GM18907 (cell line): ENCODE data around the gene PARG.
"Not testable (repeated sequence)": the region's sequence is repeated elsewhere in the genome, so short reads cannot be mapped to it uniquely, and the experiment has no call there.

ENCODE experiments used
- ATAC-seq: cut with Tn5 transposase; IDR thresholded peaks from one replicate; pipeline ENCODE4 v1.9.1; 2021; ENCODE audit warnings: mild to moderate bottlenecking, moderate library complexity; ENCODE audit not compliant: unreplicated experiment

Gene PARG

DNA sequence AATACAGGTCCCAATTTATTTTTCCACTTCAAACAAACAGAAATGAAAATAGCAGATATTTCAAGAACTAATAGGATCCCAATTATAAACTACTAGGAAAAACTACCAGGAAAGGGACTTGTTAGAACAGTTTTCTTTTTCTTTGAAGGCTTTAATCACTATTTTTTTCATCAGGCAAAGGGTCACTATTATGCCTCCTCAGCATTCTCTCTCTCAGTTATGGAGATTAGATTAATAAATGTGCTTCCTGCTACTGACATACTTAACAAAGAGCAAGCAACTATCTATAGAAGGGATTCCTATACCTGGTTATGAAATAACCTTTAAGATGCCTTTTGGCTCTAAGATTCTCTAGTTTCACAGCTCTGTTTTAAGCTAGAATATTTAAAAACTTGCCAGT, 108.7 kb downstream of the PARG start:
- no peak for ATAC-seq

DNA sequence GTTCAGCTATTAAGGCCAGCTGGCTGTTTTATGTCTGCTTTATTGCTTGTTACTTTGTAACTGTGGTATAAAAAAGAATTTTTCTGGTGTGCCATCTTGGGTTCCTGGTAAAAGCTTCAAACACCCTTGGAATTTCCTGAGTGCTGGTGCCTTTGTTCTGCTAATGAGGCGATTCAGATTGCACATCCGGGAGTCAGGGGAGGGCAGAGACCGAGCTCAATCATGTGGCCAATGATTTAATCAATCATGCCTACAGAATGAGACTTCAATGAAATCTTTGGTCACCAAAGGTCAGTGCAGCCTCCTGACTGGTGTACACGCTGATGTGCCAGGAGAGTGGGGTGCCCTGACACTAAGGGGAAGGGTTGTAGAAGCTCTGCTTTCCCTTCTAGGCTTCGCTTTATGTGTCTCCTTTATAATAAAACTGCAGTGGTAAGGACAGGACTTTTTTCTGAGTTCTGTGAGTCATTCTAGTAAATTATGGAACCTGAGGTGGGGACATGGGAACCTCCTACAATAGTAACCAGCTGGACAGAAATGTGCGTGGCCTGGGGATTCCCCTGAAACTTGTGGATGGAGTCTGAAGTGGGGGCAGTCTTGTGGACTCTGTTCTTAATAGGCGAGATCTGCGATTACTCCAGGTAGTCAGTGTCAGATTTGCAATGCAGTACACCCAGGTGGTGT, 110.3 kb downstream of the PARG start:
- ATAC-seq = no peak

DNA sequence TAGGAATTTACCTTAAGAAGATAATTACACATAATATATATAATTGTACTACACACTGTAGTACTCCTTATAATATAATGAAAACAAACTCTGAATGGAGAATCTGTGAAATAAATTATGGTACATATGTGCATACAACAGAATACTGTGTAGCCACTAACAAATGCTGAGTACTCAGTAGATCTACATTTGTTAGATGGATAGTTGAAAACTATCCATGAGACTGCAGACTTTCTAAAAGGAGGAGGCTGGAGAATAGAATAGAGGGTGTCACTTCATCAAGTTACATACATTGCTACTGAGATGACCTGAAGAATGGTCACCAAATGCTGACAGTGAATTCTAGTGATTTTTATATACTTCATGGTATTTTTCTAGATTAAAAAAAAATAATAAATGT, 111.0 kb downstream of the PARG start:
- no peak for ATAC-seq

DNA sequence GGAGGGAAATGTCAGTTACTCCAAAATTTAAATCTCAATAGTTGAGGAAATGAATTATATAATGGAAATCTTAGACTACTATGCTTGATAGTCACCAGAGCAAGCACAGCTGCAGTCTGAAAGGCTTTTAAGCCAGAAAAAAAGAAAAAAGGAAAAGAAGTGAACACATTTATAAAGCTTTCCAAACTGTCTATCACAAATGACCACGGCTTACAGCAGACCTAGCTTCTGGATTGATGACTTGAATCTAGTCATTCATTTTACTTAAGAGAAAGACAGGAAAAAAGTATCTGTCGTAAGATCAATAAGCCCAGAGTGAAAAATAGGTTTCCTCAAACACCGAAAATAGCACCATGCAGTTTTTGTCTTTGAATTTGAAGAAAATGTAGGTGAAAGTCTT, 111.8 kb downstream of the PARG start:
- no peak for ATAC-seq

DNA sequence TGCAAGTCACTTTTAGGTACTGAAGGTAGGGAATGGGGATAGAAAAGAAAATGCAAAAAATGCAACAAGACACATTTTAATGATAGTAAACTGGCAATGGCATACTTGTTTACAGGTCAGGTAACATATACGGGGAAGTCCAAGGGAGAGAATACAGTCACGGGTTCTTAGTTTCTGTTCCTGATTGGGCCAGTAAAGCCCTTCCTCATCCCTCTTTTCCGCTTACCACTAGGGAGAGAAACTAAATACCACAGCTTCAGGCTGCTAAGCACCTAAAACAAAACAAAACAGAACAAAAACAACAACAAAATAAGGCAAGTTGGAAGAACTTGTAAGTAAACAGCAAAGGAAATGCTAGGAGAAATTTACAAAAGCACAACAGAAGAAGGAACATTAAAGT, 114.5 kb downstream of the PARG start:
- peak; percentile 57 for ATAC-seq

DNA sequence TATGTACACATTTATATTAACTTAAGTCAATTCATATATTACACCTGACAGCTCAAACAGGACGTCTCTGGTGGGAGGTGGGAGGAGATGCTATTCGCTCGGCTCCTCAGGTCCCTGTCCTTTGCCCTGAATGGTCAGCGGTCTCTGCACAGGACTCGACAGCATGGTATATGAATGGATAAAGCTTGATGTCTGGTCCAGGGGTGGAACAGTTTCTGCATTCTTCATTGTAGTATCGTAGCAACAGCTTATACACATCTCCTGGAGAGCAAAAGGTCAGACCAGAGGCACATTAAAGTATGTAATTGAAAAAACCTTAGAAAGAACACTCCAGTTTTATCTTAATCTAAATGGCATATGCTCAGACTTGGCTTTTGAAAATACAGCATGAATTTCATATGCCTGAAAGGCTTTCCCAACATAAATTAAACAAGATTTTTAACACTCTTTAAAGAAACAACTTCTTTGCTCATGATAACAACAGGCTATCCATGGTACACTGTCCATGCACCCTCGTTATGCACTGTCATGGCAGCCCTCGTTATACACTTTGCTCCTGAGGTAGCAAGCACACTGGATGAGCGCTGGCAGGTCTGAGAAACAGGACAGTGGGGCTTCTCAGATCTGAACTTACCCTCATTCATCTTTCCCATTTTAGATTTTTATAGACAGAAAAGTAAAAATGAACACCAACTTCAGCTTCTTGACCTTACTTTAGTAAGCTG, 122.4 kb downstream of the PARG start:
- ATAC-seq = no peak

DNA sequence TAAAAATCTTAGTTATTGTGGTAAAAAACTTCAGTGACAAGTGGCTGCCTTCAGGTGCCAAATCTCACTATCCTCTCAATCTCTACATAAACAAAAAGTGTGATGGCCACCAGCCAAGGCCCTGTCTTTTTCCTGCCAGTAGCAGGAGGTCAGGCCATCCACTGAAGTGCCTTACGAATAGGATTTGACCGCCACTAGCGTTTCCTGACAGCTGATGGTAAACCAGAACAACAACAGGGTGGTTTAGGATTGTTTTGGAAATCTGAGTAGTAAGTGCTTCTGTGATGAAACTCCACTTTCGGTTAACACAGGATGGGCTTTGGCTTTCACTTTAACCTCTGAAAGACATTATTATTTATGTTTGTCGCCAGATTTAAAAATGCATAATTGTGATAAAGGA, 124.0 kb downstream of the PARG start:
- ATAC-seq = no peak

DNA sequence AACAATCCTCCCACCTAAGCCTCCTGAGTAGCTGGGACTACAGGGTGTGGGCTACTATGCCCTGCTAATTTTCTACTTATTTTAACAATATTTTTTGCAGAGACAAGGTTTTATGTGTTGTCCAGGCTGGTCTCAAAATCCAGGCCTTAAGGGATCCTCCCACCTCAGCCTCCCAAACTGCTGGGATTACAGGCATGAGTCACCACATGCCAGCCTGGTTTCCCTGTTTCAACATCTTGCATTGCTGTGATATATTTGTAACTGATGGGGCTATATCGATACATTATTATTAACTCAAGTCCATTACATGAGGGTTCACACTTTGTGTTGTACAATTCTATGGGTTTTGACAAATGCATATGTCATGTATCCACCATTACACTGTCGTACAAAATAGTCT, 137.8 kb downstream of the PARG start:
- no peak for ATAC-seq

DNA sequence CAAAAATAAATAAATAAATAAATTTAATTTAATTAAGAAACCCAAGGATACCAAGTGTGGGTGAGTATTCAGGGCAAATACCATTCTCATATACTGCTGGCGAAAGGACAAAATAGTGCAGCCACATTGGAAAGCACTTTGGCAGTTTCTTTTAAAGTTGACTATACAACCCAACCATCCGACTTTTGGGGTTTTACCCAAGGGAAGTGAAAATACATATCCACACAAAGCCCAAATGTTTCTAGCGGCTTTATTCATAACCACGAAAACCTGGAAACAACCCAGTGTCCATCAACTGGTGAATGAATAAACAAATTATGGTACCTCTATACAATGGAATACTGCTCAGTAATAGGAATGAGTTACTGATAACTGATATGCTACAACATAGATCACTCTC, 143.6 kb downstream of the PARG start:
- ATAC-seq = no peak

DNA sequence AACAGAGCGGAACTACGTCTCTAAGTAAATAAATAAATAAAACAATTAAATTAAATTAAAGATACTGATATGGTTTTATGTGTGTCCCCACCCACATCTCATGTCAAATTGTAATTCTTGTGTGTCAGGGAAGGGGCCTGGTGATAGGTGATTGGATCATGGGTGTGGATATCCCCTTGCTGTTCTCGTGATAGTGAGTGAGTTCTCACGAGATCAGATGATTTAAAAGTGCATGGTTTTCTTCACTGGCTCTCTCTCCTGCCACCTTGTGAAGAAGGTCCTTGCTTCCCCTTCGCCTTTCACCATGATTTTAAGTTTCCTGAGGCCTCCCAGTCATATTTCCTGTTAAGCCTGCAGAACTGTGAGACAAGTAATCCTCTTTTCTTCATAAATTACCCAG, 150.7 kb downstream of the PARG start:
- no peak for ATAC-seq

DNA sequence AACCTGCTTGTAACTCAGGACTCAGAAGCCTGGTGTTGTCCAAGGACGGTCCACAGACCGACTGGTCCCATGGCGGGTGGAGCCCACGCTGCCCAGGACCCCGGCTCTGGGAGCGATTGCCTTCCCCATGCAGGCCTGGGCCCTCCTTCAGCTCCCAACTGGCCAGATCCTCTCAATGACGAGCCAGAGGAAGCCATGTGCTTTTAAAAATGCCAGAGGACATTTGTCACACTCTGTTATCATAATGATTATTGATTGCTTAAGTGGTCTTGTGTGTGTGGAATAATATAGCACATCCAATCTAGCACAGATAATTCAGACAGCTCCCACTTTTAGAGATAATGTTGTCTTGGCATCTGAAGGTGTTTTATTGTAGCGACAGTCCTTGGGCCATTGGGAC, 157.1 kb downstream of the PARG start:
- no peak for ATAC-seq

DNA sequence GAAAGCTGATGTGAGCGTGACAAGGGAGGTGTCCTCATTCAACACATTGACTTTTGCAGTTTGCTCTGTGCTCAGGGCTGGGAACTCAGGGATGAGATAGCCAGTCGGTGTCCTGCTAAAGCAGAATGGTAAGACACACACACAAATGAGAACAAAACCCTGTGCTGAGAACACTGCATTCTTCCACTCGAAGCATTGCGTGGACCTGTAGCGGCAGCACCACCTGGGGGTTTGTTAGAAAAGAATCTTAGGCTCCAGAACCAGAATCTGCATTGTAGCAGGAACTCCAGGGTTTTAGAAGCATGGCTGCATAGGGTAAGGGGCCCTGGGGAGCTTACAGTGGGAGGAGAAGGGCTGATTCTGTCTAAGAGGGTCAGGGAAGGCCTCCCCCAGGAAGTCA, 158.2 kb downstream of the PARG start:
- ATAC-seq = no peak

DNA sequence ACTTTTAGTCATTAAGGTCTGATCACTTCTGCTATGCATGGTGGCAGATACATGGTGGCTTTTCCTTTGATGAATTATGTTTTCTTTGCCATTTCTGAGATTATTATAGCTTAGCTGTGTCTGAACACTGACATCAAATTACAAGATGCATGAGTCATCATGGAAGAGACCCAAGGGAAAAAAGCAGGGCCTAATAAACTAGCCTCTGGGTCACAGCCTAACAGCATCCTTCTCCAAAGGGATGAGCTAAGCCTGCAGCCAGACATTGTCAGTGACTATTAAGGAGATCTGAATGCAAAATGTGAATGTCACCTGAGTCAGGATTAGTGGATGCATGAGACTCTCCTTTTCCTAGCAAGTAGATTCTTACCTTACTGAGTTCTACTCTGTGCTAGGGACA, 160.6 kb downstream of the PARG start:
- ATAC-seq = no peak

DNA sequence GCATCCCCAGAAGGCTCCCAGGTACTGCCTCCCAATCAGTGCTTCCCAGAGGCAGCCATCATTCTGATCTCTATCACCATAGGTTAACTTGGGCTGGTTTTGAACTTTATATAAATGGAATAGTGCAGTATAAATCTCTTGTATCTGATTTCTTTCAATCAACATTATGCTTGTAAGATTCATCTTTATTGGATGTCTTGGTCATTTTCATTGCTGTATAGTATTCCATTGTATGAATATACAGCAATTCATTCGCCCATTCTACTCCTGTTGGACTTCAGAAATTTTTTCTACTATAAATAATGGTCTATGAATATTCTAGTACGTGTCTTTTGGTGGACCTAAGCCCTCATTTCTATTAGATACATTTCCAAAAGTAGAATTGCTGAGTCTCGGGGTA, 163.6 kb downstream of the PARG start:
- ATAC-seq = no peak

DNA sequence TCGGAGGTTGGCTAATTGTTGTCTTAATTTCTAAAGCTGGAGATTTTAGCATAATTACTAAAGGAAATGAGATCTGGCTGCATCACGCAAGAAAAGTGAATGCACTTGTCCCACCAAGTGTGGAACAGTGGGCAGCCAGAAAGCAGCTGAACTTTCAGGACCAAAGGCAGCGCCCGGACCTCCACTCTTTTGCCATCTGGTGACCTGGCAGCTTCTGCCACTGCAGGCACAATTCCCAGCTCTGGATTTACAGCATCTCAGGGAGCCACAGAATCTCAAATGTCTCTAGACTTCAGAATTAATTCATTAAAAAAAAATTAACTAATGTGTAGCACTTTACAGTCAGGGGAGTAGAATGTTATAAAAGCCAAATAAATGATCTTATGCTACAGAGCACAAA, 165.0 kb downstream of the PARG start:
- ATAC-seq = no peak

DNA sequence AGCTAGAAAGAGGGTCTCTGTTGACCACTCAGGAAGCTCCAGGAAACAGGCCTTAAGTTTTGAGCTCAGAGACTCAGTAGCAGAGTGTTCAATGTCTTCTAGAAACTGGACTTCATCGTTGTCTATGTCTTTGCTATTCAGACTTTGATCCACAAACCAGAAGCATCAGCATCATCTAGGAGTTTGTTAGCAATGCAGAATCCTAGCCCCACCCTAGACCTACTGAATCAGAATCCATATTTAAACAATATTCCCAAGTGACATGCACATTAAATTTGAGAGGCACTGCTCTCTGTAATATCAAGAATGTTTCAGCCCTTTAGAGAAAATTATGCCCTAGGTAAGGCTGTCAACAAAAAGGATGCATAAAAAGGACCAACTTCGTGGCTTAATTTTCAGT, 166.8 kb downstream of the PARG start:
- no peak for ATAC-seq

DNA sequence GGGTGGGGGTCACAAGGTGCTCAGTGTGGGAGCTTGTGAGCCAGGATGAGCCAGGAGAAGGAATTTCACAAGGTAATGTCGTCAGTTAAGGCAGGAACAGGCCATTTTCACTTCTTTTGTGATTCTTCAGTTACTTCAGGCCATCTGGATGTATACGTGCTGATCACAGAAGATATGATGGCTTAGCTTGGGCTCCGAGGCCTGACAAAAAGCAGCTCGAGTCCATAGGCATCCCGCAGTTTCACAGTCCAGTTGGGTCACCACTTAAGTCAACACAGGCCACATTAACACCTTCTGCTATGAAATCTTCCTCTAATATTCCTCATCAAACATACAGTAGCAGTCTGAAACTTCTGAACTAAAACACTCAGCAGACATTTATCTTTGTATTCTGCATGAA, 168.9 kb downstream of the PARG start:
- ATAC-seq = not testable (repeated sequence)

DNA sequence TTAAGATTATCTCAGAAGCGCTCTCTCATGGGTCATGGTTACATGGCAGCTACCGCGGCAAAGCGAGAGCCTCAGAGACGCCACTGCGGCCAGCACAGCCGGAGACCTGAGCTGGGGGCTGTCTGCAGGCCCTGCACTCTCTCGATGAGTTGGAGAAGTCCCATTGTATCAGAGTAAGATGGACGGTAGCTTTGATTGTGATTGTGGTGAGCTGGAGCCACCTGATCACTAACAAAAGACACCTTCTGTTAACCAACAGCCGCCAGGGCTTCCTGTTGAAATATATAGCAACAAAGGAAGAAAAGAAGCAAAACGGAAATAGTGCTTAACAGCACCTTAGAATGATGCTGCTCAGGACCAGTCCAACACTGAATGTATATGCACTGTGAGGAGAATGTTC, 170.8 kb downstream of the PARG start:
- ATAC-seq = not testable (repeated sequence)

DNA sequence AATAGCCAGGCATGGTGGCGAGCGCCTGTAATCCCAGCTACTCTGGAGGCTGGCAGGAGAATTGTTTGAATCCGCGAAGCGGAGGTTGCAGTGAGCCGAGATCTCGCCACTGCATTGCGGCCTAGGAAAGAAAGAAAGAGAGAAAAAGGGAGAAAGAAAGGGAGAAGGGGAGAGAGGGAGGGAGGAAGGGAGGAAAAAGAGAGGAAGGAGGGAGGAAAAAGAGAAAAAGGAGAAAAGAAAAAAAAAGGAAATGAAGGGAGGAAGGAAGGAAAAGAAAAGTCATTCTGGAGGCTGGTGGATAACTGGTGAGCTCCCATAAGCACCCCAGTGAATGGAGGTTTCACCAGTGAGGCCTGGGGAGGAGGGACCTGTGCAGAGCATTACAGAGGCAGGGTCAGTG, 172.1 kb downstream of the PARG start:
- ATAC-seq = no peak

DNA sequence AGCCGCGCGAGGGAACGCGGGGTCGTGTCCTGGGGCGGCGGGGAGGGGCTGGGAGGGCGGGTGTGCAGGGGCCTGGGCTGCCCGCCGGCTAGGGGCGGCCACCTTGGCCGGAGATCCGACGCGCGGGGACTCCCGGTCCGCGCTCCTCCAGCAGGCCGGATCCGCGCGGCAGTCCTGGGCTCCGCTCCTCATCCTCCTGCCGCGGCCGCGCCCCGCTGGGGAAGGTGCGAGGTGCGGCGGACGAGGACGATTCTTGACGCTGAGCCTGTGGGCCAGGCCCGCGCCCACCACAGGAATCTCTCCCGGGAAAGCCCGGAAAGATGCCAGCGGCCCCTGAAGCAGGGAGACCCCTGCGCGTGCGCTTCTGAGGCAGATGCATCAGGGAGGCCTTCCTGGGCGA, 173.1 kb downstream of the PARG start:
- no peak for ATAC-seq

DNA sequence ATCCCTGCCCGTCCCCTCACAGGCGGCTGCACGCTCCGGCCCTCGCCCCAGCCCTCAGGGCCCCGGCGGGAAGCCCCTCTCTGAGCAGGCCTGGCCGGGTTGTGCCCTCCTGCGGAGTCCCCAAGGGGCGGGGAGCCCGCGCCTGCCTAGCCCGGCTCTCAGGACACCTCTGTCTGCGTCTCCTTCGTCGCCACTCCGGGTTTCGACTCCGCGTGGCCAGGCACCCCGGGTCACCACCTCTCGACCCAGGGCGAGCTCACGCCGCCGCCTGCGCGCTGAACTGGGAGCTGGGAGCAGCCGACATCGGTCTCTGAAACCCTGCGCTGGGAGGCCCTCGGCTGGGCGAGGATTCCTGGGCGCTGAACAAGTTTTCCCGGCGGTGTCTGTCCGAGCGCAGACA, 173.5 kb downstream of the PARG start:
- no peak for ATAC-seq
